Measurements from ENCODE around the gene CRISP1. TPM values are rescaled to one million over a fixed set of nuclear protein-coding genes. Genes with fewer than 3 reads are reported as not detected.
"Not testable (repeated sequence)": the region's sequence is repeated elsewhere in the genome, so short reads cannot be mapped to it uniquely, and the experiment has no call there.

CRISP1 gene
- total and polyA plus RNA-seq, 10 donors = not detected

DNA sequence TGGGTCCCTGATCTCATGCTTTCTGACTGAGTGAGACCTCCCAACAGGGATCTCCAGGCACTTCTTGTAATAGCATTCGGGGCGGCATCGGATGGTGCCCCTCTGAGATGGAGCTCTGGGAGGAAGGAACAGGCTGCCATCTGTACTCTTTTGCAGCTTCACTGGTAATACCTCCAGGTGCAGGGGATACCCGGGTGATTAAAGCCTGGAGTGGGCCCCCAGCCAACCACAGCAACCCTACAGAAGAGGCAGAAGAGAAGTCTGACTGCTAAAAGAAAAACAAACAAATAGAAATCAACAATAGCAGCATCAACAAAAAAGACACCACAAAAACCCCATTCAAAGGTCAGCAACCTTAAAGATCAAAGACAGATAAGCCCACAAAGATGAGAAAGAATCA is 60.2 kb downstream of the CRISP1 start:
- H3K27ac ChIP-seq = no peak overlapping the region
- DNase-seq = no peak
- TF ChIP-seq POLR2A (IDR thresholded peaks at IDR 0.05) (no peak), POLR2AphosphoS5 (IDR thresholded peaks at IDR 0.05) (no peak)
- TF ChIP-seq, protein P1, sequence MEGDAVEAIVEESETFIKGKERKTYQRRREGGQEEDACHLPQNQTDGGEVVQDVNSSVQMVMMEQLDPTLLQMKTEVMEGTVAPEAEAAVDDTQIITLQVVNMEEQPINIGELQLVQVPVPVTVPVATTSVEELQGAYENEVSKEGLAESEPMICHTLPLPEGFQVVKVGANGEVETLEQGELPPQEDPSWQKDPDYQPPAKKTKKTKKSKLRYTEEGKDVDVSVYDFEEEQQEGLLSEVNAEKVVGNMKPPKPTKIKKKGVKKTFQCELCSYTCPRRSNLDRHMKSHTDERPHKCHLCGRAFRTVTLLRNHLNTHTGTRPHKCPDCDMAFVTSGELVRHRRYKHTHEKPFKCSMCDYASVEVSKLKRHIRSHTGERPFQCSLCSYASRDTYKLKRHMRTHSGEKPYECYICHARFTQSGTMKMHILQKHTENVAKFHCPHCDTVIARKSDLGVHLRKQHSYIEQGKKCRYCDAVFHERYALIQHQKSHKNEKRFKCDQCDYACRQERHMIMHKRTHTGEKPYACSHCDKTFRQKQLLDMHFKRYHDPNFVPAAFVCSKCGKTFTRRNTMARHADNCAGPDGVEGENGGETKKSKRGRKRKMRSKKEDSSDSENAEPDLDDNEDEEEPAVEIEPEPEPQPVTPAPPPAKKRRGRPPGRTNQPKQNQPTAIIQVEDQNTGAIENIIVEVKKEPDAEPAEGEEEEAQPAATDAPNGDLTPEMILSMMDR (IDR thresholded peaks at IDR 0.05 in 8 of 11, conservative IDR thresholded peaks at IDR 0.05 in 3 of 11) = no peak
- no peaks in the 10 kb centered on the region for H3K36me3 ChIP-seq
- no peak overlapping the region for H3K4me3 ChIP-seq
- H3K4me1 ChIP-seq = no peaks in the 10 kb centered on the region
- intact Hi-C loops (cut with DNase I; ENCODE audit: low total_unique reads) = no loop called here
- 84 to 97% (median 86%) methylated on average over 4 of the region's 4 CpGs for WGBS, 5 donors
- peaks cover 0 to 32% (median 7%) of the 10 kb centered on the region in 8 donors for H3K9me3 ChIP-seq
- H3K27me3 ChIP-seq (replicated peaks in 1 of 7) = no peaks in the 10 kb centered on the region

DNA sequence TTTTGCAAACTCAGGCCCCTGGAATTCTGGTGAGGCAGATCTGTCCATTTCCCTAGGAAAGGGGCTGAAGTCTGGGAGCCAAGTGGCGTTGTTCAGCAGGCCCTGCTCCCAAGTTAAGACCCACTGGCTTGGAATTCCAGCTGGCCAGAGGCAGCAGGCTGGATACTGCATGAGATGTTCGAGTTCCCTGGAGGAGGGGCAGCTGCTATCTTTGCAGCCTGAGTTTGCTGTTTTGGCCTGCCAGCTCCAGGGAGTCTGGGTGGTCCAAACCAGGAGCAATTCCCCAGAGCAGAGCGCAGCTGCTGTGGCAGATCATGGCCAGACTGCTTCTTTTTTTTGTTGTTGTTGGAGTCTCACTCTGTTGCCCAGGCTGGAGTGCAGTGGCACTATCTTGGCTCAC is 61.1 kb downstream of the CRISP1 start:
- Histone ChIP-seq H3K9me3 (peaks cover 0 to 30% (median 5%) of the 10 kb centered on the region in 8 donors), H3K27ac (no peak overlapping the region), H3K27me3 (replicated peaks in 1 of 7) (no peaks in the 10 kb centered on the region), H3K4me1 (no peaks in the 10 kb centered on the region), H3K36me3 (no peaks in the 10 kb centered on the region), H3K4me3 (no peak overlapping the region)
- DNase-seq = no peak
- TF ChIP-seq, protein P1 (IDR thresholded peaks at IDR 0.05 in 8 of 11, conservative IDR thresholded peaks at IDR 0.05 in 3 of 11) = no peak
- TF ChIP-seq POLR2A (IDR thresholded peaks at IDR 0.05) (no peak), POLR2AphosphoS5 (IDR thresholded peaks at IDR 0.05) (no peak)
- intact Hi-C loops (cut with DNase I; ENCODE audit: low total_unique reads) = no loop called here
- 65 to 92% (median 72%) methylated on average over 1 to 3 of the region's 3 CpGs for WGBS, 5 donors

DNA sequence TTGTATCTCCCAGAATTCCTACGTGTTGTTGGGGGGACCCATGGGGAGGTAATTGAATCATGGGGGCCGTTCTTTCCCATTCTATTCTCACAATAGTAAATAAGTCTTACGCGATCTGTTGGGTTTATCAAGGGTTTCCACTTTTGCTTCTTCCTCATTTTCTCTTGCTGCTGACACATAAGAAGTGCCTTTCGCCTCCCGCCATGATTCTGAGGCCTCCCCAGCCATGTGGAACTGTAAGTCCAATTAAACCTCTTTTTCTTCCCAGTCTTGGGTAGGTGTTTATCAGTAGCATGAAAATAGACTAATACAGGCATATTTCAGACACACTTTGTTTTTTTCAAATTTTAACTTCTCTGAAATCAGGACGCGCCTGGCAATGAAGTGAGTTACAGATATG is 64.8 kb downstream of the CRISP1 start:
- H3K4me3 ChIP-seq = no peak overlapping the region
- H3K27me3 ChIP-seq (replicated peaks in 1 of 7) = no peaks in the 10 kb centered on the region
- peaks cover 0 to 9% (median 0%) of the 10 kb centered on the region in 8 donors for H3K9me3 ChIP-seq
- no peak overlapping the region for H3K27ac ChIP-seq
- TF ChIP-seq, protein P1 (IDR thresholded peaks at IDR 0.05 in 8 of 11, conservative IDR thresholded peaks at IDR 0.05 in 3 of 11) = no peak
- no peak for TF ChIP-seq POLR2A (IDR thresholded peaks at IDR 0.05)
- H3K36me3 ChIP-seq = no peaks in the 10 kb centered on the region
- 90 to 95% (median 93%) methylated on average over 8 of the region's 8 CpGs for WGBS, 5 donors
- intact Hi-C loops (cut with DNase I; ENCODE audit: low total_unique reads) = no loop called here
- no peaks in the 10 kb centered on the region for H3K4me1 ChIP-seq
- DNase-seq = no peak

DNA sequence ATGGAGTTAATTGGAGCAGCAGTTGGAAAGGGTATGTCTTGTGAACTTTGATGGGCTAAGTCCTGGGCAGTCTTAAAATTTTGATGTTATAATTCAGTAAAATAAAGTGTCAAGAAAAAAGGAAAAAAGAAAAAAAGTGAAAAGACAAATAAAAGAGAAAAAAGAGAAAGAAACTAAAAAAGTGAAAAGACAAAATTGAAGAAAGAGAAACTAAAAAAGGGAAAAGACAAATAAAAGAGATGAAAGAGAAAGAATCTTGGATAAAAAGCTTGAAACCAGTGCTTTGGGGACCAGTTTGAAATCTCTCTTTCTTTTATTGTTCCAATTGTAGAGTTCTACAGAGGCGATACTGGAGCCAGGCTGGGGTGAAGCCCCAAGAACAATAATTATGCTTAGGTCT is 67.2 kb downstream of the CRISP1 start:
- WGBS, 5 donors = 85 to 100% (median 98%) methylated on average over 1 of the region's 1 CpG
- H3K27ac ChIP-seq = no peak overlapping the region

DNA sequence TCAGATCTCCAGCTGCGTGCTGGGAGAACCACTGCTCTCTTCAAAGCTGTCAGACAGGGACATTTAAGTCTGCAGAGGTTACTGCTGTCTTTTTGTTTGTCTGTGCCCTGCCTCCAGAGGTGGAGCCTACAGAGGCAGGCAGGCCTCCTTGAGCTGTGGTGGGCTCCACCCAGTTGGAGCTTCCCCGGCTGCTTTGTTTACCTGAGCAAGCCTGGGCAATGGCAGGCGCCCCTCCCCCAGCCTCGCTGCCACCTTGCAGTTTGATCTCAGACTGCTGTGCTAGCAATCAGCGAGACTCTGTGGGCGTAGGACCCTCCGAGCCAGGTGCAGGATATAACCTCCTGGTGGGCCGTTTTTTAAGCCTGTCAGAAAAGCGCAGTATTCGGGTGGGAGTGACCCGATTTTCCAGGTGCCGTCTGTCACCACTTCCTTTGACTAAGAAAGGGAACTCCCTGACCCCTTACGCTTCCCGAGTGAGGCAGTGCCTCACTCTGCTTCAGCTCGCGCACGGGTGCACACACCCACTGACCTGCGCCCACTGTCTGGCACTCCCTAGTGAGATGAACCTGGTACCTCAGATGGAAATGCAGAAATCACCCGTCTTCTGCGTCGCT is 69.4 kb downstream of the CRISP1 start:
- H3K9me3 ChIP-seq; H3K4me1 ChIP-seq; H3K36me3 ChIP-seq; H3K4me3 ChIP-seq; intact Hi-C loops (cut with DNase I; ENCODE audit: low total_unique reads); H3K27ac ChIP-seq; H3K27me3 ChIP-seq (replicated peaks in 1 of 7); DNase-seq: not testable (repeated sequence)
- 84 to 92% (median 89%) methylated on average over 19 to 21 of the region's 21 CpGs for WGBS, 5 donors

More for the DNA sequence above, 67.2 kb downstream of the CRISP1 start:
- H3K27me3 ChIP-seq (replicated peaks in 1 of 7) = no peaks in the 10 kb centered on the region
- intact Hi-C loops (cut with DNase I; ENCODE audit: low total_unique reads) = no loop called here
- H3K9me3 ChIP-seq = peaks cover 0 to 3% (median 0%) of the 10 kb centered on the region in 8 donors
- DNase-seq = no peak
- no peak for TF ChIP-seq POLR2AphosphoS5 (IDR thresholded peaks at IDR 0.05)
- TF ChIP-seq, protein P1 (IDR thresholded peaks at IDR 0.05 in 8 of 11, conservative IDR thresholded peaks at IDR 0.05 in 3 of 11) = no peak
- TF ChIP-seq POLR2A (IDR thresholded peaks at IDR 0.05) = no peak
- H3K4me3 ChIP-seq = no peak overlapping the region
- no peaks in the 10 kb centered on the region for H3K4me1 ChIP-seq
- H3K36me3 ChIP-seq = no peaks in the 10 kb centered on the region

Data from spleen (tissue), 11 donors.